Measurements from ENCODE around the gene DNM3. TPM values are rescaled to one million over a fixed set of nuclear protein-coding genes. Genes with fewer than 3 reads are reported as not detected.

Gene DNM3
- polyA plus RNA-seq, 1 donor (not counting 4 experiments of a cell fraction or from before 2014, with no cell fraction given): 2.0 TPM

DNA sequence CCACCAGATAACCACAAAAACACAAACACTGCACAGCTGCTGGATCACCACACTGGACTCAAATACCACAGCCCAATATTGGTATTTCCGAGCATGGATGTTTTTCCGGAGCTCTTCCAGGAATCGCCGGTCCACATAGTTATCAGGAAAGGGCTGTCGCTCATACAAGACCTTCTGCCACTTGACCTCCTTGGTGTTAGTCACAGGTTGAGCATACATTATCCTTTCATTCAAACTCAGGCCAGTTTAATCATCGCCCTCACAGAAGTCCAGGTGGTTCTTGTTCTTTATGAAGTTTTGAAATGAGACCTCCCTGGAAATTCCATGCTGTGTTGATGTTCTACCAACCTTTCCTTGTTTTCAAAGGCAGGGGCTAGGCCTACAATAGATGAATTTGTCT is 601.1 kb downstream of the DNM3 start:
- DNase-seq (ENCODE audit: low read depth, low spot score) (no peak), FAIRE-seq (no peak)
- Histone ChIP-seq H3K79me2 (ENCODE audit: control insufficient read depth, insufficient read depth, low read length) (peaks cover 22% of the 10 kb centered on the region), H4K20me1 (ENCODE audit: control insufficient read depth, extremely low read depth, insufficient read depth, low read length) (no peaks in the 10 kb centered on the region), H3K9ac (ENCODE audit: control insufficient read depth, extremely low read depth, insufficient read depth, low read length) (no peak overlapping the region), H3K9me3 (ENCODE audit: control insufficient read depth, low read depth, low read length) (no peaks in the 10 kb centered on the region), H3K36me3 (ENCODE audit: control insufficient read depth in 2 of 2, extremely low read depth in 1 of 2, insufficient read depth in 2 of 2, low read length in 2 of 2) (peaks cover 4 to 11% of the 10 kb centered on the region in 2 experiments), H3K4me3 (ENCODE audit: control insufficient read depth in 2 of 3, extremely low read depth in 1 of 3, insufficient read depth in 2 of 3, low read depth in 1 of 3, low read length in 3 of 3) (no peak overlapping the region), H3K9me1 (ENCODE audit: control insufficient read depth, extremely low read depth, insufficient read depth, low read length) (no peaks in the 10 kb centered on the region), H3K27me3 (ENCODE audit: control insufficient read depth, extremely low read depth, insufficient read depth, low read length) (no peaks in the 10 kb centered on the region), H3K27ac (ENCODE audit: control insufficient read depth, insufficient read depth, low read length) (no peak overlapping the region), H3K4me2 (ENCODE audit: control insufficient read depth, extremely low read depth, insufficient read depth, low read depth, low read length) (no peak overlapping the region), H2AFZ (ENCODE audit: control insufficient read depth, low read length) (no peak overlapping the region), H3K4me1 (ENCODE audit: control insufficient read depth, extremely low read depth, insufficient read depth, low read length) (peaks cover 2% of the 10 kb centered on the region)
- dilution Hi-C loops (cut with MboI; ENCODE audit: extremely low pct_ligation_motif_present, low sequenced_read_pairs): no loop called here
- TF ChIP-seq CTCF (optimal IDR thresholded peaks at IDR 0.05 in 1 of 3, IDR thresholded peaks at IDR 0.05 in 1 of 3, conservative IDR thresholded peaks at IDR 0.05 in 1 of 3; ENCODE audit: extremely low read depth in 1 of 3, insufficient read depth in 2 of 3, low read length in 3 of 3): no peak
- no peak for TF ChIP-seq EZH2 (IDR thresholded peaks at IDR 0.05; ENCODE audit: low read length)

- peaks cover 5% of the 10 kb centered on the region for H3K4me1 ChIP-seq (ENCODE audit: control insufficient read depth, extremely low read depth, insufficient read depth, low read length)
- dilution Hi-C loops (cut with MboI; ENCODE audit: extremely low pct_ligation_motif_present, low sequenced_read_pairs): no loop called here
- no peaks in the 10 kb centered on the region for H3K9me3 ChIP-seq (ENCODE audit: control insufficient read depth, low read depth, low read length)
- no peaks in the 10 kb centered on the region for H3K9me1 ChIP-seq (ENCODE audit: control insufficient read depth, extremely low read depth, insufficient read depth, low read length)
- no peak for TF ChIP-seq EZH2 (IDR thresholded peaks at IDR 0.05; ENCODE audit: low read length)
- no peak for TF ChIP-seq CTCF (optimal IDR thresholded peaks at IDR 0.05 in 1 of 3, IDR thresholded peaks at IDR 0.05 in 1 of 3, conservative IDR thresholded peaks at IDR 0.05 in 1 of 3; ENCODE audit: extremely low read depth in 1 of 3, insufficient read depth in 2 of 3, low read length in 3 of 3)
- peaks cover 4 to 11% of the 10 kb centered on the region in 2 experiments for H3K36me3 ChIP-seq (ENCODE audit: control insufficient read depth in 2 of 2, extremely low read depth in 1 of 2, insufficient read depth in 2 of 2, low read length in 2 of 2)
- FAIRE-seq: no peak
- peak overlapping the region; percentile 78 for H3K4me2 ChIP-seq (ENCODE audit: control insufficient read depth, extremely low read depth, insufficient read depth, low read depth, low read length)
- peak overlapping the region; percentile 66 to 88 (median 87) for H3K4me3 ChIP-seq (ENCODE audit: control insufficient read depth in 2 of 3, extremely low read depth in 1 of 3, insufficient read depth in 2 of 3, low read depth in 1 of 3, low read length in 3 of 3)
- no peak for DNase-seq (ENCODE audit: low read depth, low spot score)
- no peaks in the 10 kb centered on the region for H3K27me3 ChIP-seq (ENCODE audit: control insufficient read depth, extremely low read depth, insufficient read depth, low read length)
- H3K9ac ChIP-seq (ENCODE audit: control insufficient read depth, extremely low read depth, insufficient read depth, low read length): peak overlapping the region; percentile 91
- no peaks in the 10 kb centered on the region for H4K20me1 ChIP-seq (ENCODE audit: control insufficient read depth, extremely low read depth, insufficient read depth, low read length)
- H2AFZ ChIP-seq (ENCODE audit: control insufficient read depth, low read length): no peak overlapping the region
- peaks cover 22% of the 10 kb centered on the region for H3K79me2 ChIP-seq (ENCODE audit: control insufficient read depth, insufficient read depth, low read length)
- H3K27ac ChIP-seq (ENCODE audit: control insufficient read depth, insufficient read depth, low read length): peak overlapping the region; percentile 83
These were observed 601.7 kb downstream of the DNM3 start for GRCh38 chr1:172442843-172443565.
